PFSK-1 (cell line): ENCODE results near the gene PYGO2.

ENCODE experiments used
- POLR2AphosphoS5 ChIP-seq: IDR thresholded peaks from 2 replicates; pipeline ENCODE4 v1.6.1; 2012; ENCODE audit warnings: low read depth, mild to moderate bottlenecking, control low read depth, low read length, moderate library complexity
- SIN3A ChIP-seq: IDR thresholded peaks from 2 replicates; pipeline ENCODE4 v1.6.1; 2012; ENCODE audit warnings: mild to moderate bottlenecking, low read length, moderate library complexity, borderline replicate concordance; ENCODE audit not compliant: insufficient read depth
- TAF1 ChIP-seq: IDR thresholded peaks from 2 replicates; pipeline ENCODE4 v1.6.1; 2012; ENCODE audit warnings: low read length, control low read depth, borderline replicate concordance; ENCODE audit not compliant: insufficient read depth
- TF ChIP-seq, protein P1 (sequence below), 2 experiments: IDR thresholded peaks; 2 replicates each; pipeline versions ENCODE4 v1.6.1 to v1.8.0; 2011 to 2012; ENCODE audit warnings: low read depth in 2 of 2, low read length in 2 of 2, control low read depth in 1 of 2, inconsistent platforms in 1 of 2, mild to moderate bottlenecking in 1 of 2, moderate library complexity in 1 of 2; ENCODE audit not compliant: insufficient read depth in 1 of 2

DNA sequence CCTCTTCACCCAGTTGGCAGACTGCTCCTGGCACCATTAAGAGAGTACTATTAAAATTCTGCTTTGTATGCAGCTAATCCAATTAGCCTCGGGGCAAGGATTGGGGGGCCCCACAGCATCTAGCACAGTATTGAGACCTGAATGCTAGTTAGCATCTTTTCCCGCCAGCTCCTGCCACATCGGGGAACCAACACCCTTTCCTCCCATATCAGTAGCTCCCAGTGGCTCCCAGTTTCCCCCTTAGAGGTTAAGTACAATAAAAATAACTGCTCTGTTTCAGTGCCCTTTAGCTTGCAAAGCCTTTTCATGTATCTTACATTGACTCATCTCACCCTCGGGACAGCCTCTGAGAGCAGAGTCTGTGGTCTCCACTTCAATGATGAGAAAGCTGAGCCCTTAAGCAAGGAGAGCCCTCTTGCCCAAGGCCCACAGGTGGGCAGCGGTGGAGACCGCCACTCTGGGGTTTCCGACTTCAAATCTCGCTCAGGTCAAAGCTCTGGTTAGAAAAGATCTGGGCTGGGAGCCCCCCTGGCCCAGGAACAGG is 20.9 kb downstream of the PYGO2 start:
- TF ChIP-seq POLR2AphosphoS5 (no peak), TAF1 (no peak), SIN3A (no peak)
- TF ChIP-seq, protein P1, sequence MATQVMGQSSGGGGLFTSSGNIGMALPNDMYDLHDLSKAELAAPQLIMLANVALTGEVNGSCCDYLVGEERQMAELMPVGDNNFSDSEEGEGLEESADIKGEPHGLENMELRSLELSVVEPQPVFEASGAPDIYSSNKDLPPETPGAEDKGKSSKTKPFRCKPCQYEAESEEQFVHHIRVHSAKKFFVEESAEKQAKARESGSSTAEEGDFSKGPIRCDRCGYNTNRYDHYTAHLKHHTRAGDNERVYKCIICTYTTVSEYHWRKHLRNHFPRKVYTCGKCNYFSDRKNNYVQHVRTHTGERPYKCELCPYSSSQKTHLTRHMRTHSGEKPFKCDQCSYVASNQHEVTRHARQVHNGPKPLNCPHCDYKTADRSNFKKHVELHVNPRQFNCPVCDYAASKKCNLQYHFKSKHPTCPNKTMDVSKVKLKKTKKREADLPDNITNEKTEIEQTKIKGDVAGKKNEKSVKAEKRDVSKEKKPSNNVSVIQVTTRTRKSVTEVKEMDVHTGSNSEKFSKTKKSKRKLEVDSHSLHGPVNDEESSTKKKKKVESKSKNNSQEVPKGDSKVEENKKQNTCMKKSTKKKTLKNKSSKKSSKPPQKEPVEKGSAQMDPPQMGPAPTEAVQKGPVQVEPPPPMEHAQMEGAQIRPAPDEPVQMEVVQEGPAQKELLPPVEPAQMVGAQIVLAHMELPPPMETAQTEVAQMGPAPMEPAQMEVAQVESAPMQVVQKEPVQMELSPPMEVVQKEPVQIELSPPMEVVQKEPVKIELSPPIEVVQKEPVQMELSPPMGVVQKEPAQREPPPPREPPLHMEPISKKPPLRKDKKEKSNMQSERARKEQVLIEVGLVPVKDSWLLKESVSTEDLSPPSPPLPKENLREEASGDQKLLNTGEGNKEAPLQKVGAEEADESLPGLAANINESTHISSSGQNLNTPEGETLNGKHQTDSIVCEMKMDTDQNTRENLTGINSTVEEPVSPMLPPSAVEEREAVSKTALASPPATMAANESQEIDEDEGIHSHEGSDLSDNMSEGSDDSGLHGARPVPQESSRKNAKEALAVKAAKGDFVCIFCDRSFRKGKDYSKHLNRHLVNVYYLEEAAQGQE (IDR thresholded peaks at IDR 0.05; ENCODE audit: insufficient read depth in 1 of 2, low read depth in 2 of 2, low read length in 2 of 2) = no peak
